Thyroid gland (tissue), 4 donors: Measurements from ENCODE around the gene TESPA1. TPM values are rescaled to one million over a fixed set of nuclear protein-coding genes. Genes with fewer than 3 reads are reported as not detected.
A peak's percentile ranks its signal among the peaks of the same experiment; 100 is the strongest.

ENCODE experiments used
- DNase-seq, 2 donors: peaks; one replicate each; pipeline ENCODE4 v3.0.0-alpha.2; 2019
- H3K27ac ChIP-seq, 3 donors: fragments of 200-600 bp; sonication (generic); 1 replicate in 2 of 3; 2 replicates in 1 of 3; pipeline ENCODE4 v1.5.1; 2016 to 2019; ENCODE audit warnings: mild to moderate bottlenecking in 1 of 3, moderate library complexity in 1 of 3
- H3K27me3 ChIP-seq: fragments of 200-600 bp; sonication (generic); one replicate; pipeline ENCODE4 v1.5.1; 2019
- H3K36me3 ChIP-seq, 2 donors: fragments of 200-600 bp; sonication (generic); one replicate each; pipeline ENCODE4 v1.5.1; 2016 to 2019
- H3K4me1 ChIP-seq, 2 donors: fragments of 200-600 bp; sonication (generic); one replicate each; pipeline ENCODE4 v1.5.1; 2017 to 2019
- H3K4me3 ChIP-seq, 3 donors: fragments of 200-600 bp; sonication (generic); replicated peaks in 1 of 3; 1 replicate in 2 of 3; 2 replicates in 1 of 3; pipeline ENCODE4 v1.5.1; 2016; ENCODE audit warnings: mild to moderate bottlenecking in 1 of 3
- H3K9me3 ChIP-seq: fragments of 200-600 bp; sonication (generic); one replicate; pipeline ENCODE4 v1.5.1; 2017
- CTCF ChIP-seq, 6 experiments: fragments of 200-600 bp in 3 of 6; fragments of 450-650 bp in 3 of 6; sonication (generic) in 3 of 6; IDR thresholded peaks; one replicate each; pipeline ENCODE4 v1.5.1; 2016 to 2019; ENCODE audit warnings: antibody characterized with exemption in 6 of 6, mild to moderate bottlenecking in 2 of 6, inconsistent platforms in 1 of 6, moderate library complexity in 1 of 6
- POLR2A ChIP-seq, 2 donors: fragments of 450-650 bp; IDR thresholded peaks; one replicate each; pipeline ENCODE4 v1.6.1; 2017; ENCODE audit warnings: antibody characterized with exemption in 2 of 2, mild to moderate bottlenecking in 2 of 2, moderate library complexity in 1 of 2
- WGBS, 2 donors: methylation state at CpG; one replicate each; pipeline ENCODE4 v1.1.5; 2017; 5-methylcytosine and 5-hydroxymethylcytosine counted together
- intact Hi-C: fragments of 100-400 bp; cut with DNase I; formaldehyde crosslinking; loops from one replicate; pipeline ENCODE4 v1.15.1; 2023
- total RNA-seq, 4 donors: library from RNA; depleted of rRNA; stranded (reverse); fragments of >200 nt; gene quantifications; one replicate each; pipeline ENCODE4 v1.2.3, GENCODE V29; 2016

TESPA1 gene
- 1 to 10 TPM in 2 of 4 donors, under 1 TPM in 1, not detected in 1; 0.83 to 2.5 (median 2.0) TPM for total RNA-seq

- TF ChIP-seq POLR2A (IDR thresholded peaks at IDR 0.05) (no peak), CTCF (IDR thresholded peaks at IDR 0.05) (no peak)
- intact Hi-C loops, result no loop called here
- peaks cover 16 to 27% of the 10 kb centered on the region in 2 donors for H3K4me1 ChIP-seq
- H3K4me3 ChIP-seq, result no peak within 1 kb of the TSS
- 22 to 29% methylated on average over 10 to 12 of the region's 12 CpGs for whole genome bisulfite sequencing, 2 donors
- peak within 1 kb of the TSS; percentile 15 to 56 (median 19) for H3K27ac ChIP-seq
- H3K9me3 ChIP-seq, result no peaks in the 10 kb centered on the region
- peak; percentile 32 to 55 for DNase-seq
- H3K36me3 ChIP-seq, result no peaks in the 10 kb centered on the region
- no peaks in the 10 kb centered on the region for H3K27me3 ChIP-seq
Measured at GRCh38 chr12:54984658-54985376, at the start of gene TESPA1. TESPA1 (minus strand) TSS chr12:54984762; CDS start chr12:54974562, 10,200 bp downstream.

GRCh38 chr12:55034218-55034617 lies 49.7 kb upstream of the TESPA1 start:
- no peaks in the 10 kb centered on the region for H3K9me3 ChIP-seq
- H3K4me1 ChIP-seq, result no peaks in the 10 kb centered on the region
- WGBS, 2 donors, result 46 to 47% methylated on average over 5 to 6 of the region's 6 CpGs
- DNase-seq, result no peak
- H3K36me3 ChIP-seq, result no peaks in the 10 kb centered on the region
- intact Hi-C loops, result no loop called here
- H3K27ac ChIP-seq, result no peak overlapping the region
- no peaks in the 10 kb centered on the region for H3K27me3 ChIP-seq
- TF ChIP-seq CTCF (IDR thresholded peaks at IDR 0.05) (no peak), POLR2A (IDR thresholded peaks at IDR 0.05) (no peak)
- no peak overlapping the region for H3K4me3 ChIP-seq

- H3K27ac ChIP-seq, result no peak overlapping the region
- no peaks in the 10 kb centered on the region for H3K36me3 ChIP-seq
- WGBS, 2 donors, result 65 to 74% methylated on average over 2 of the region's 2 CpGs
- no peak for DNase-seq
- H3K4me3 ChIP-seq, result no peak overlapping the region
- no peaks in the 10 kb centered on the region for H3K4me1 ChIP-seq
- intact Hi-C loops, result no loop called here
- TF ChIP-seq POLR2A (IDR thresholded peaks at IDR 0.05) (no peak), CTCF (IDR thresholded peaks at IDR 0.05) (no peak)
- H3K27me3 ChIP-seq, result no peaks in the 10 kb centered on the region
- no peaks in the 10 kb centered on the region for H3K9me3 ChIP-seq
Measured at GRCh38 chr12:55025508-55025907, 40.9 kb upstream of the TESPA1 start.

GRCh38 chr12:55024575-55024974 lies 40.0 kb upstream of the TESPA1 start:
- no peaks in the 10 kb centered on the region for H3K4me1 ChIP-seq
- no peak overlapping the region for H3K27ac ChIP-seq
- no peak overlapping the region for H3K4me3 ChIP-seq
- TF ChIP-seq POLR2A (IDR thresholded peaks at IDR 0.05) (no peak), CTCF (IDR thresholded peaks at IDR 0.05) (no peak)
- H3K36me3 ChIP-seq, result no peaks in the 10 kb centered on the region
- H3K9me3 ChIP-seq, result no peaks in the 10 kb centered on the region
- no peak for DNase-seq
- H3K27me3 ChIP-seq, result no peaks in the 10 kb centered on the region
- WGBS, 2 donors, result 75 to 84% methylated on average over 2 of the region's 2 CpGs
- intact Hi-C loops, result no loop called here

- no peaks in the 10 kb centered on the region for H3K9me3 ChIP-seq
- peak; percentile 68 to 71 for DNase-seq
Measured at GRCh38 chr12:55019784-55020183, 35.2 kb upstream of the TESPA1 start, which contains the start of gene NEUROD4. NEUROD4 (plus strand) TSS chr12:55019974; CDS start chr12:55026440, 6,466 bp downstream.

More at GRCh38 chr12:55019784-55020183, 35.2 kb upstream of the TESPA1 start, which contains the start of gene NEUROD4:
- Histone ChIP-seq H3K4me1 (no peaks in the 10 kb centered on the region), H3K27ac (no peak within 1 kb of the TSS), H3K36me3 (no peaks in the 10 kb centered on the region), H3K4me3 (no peak within 1 kb of the TSS), H3K27me3 (no peaks in the 10 kb centered on the region)
- no peak for TF ChIP-seq POLR2A (IDR thresholded peaks at IDR 0.05)
- no peak for TF ChIP-seq CTCF (IDR thresholded peaks at IDR 0.05)
- WGBS, 2 donors, result 1 to 4% methylated on average over 13 of the region's 13 CpGs
- intact Hi-C loops, result no loop called here
